SK-N-SH (cell line): ENCODE measurements around the gene TMEM178A. TPM values are rescaled to one million over a fixed set of nuclear protein-coding genes. Genes with fewer than 3 reads are reported as not detected.

ENCODE experiments used
- CTCF ChIA-PET: fragments of 300-600, 350-600 bp; formaldehyde crosslinking; extraction: SDS; loops from one replicate; lab custom pipeline; 2021; lab: Yijun Ruan, JAX
- POLR2A ChIA-PET: fragments of 350-600 bp; sonication (Branson Sonifier 250); formaldehyde crosslinking; extraction: SDS; loops from one replicate; lab custom pipeline; 2020; ENCODE audit warnings: antibody characterized with exemption, inconsistent platforms; lab: Yijun Ruan, JAX
- DNase-seq: peaks from one replicate; pipeline ENCODE4 v3.0.0; 2012
- H2AFZ ChIP-seq: fragments of 200-600 bp; sonication (generic); 2 replicates; pipeline ENCODE4 v1.8.1; 2016; ENCODE audit warnings: antibody characterized with exemption, mild to moderate bottlenecking, low read depth
- H3F3A ChIP-seq: fragments of 200-600 bp; sonication (generic); replicated peaks from 2 replicates; pipeline ENCODE3; 2016; ENCODE audit warnings: antibody characterized with exemption, mild to moderate bottlenecking; ENCODE audit not compliant: insufficient read depth
- H3K27ac ChIP-seq, 2 experiments: fragments of 200-500 bp in 1 of 2; fragments of 200-600 bp in 1 of 2; sonication (Bioruptor generic) in 1 of 2; sonication (generic), shearing (Covaris generic) in 1 of 2; 2 replicates each; pipeline versions ENCODE4 v1.5.1 to v1.6.1; 2014 to 2016; ENCODE audit warnings: low read depth in 2 of 2, inconsistent platforms in 1 of 2, low read length in 1 of 2, mild to moderate bottlenecking in 1 of 2, mixed read lengths in 1 of 2
- H3K27me3 ChIP-seq: fragments of 200-600 bp; sonication (generic), shearing (Covaris generic); 2 replicates; pipeline ENCODE4 v1.6.1; 2016; ENCODE audit warnings: mixed run types; ENCODE audit not compliant: insufficient read depth
- H3K36me3 ChIP-seq, 2 experiments: fragments of 200-500 bp in 1 of 2; fragments of 200-600 bp in 1 of 2; sonication (Bioruptor generic) in 1 of 2; sonication (generic) in 1 of 2; replicated peaks in 1 of 2; 2 replicates each; pipeline versions ENCODE3 to v1.5.1; 2014 to 2016; ENCODE audit warnings: low read length in 1 of 2, mild to moderate bottlenecking in 1 of 2; ENCODE audit not compliant: insufficient read depth in 2 of 2, control insufficient read depth in 1 of 2
- H3K4me1 ChIP-seq, 2 experiments: fragments of 200-500 bp in 1 of 2; fragments of 200-600 bp in 1 of 2; sonication (Bioruptor generic) in 1 of 2; sonication (generic), shearing (Covaris generic) in 1 of 2; 2 replicates each; pipeline versions ENCODE4 v1.5.1 to v1.6.1; 2014 to 2016; ENCODE audit warnings: low read depth in 1 of 2, low read length in 1 of 2, mixed run types in 1 of 2; ENCODE audit not compliant: insufficient read depth in 2 of 2, control insufficient read depth in 1 of 2
- H3K4me2 ChIP-seq: fragments of 200-600 bp; sonication (generic), shearing (Covaris generic); 2 replicates; pipeline ENCODE4 v1.6.1; 2017; ENCODE audit warnings: mixed run types
- H3K4me3 ChIP-seq, 2 experiments: fragments of 200-500 bp in 1 of 2; fragments of 200-600 bp in 1 of 2; sonication (Bioruptor generic) in 1 of 2; sonication (generic), shearing (Covaris generic) in 1 of 2; 2 replicates each; pipeline versions ENCODE4 v1.5.1 to v1.8.1; 2014 to 2016; ENCODE audit warnings: low read depth in 2 of 2, inconsistent platforms in 1 of 2, low read length in 1 of 2, mild to moderate bottlenecking in 1 of 2, mixed read lengths in 1 of 2, moderate library complexity in 1 of 2
- H3K79me2 ChIP-seq: fragments of 200-600 bp; sonication (generic); 2 replicates; pipeline ENCODE4 v1.8.1; 2017; ENCODE audit warnings: mild to moderate bottlenecking; ENCODE audit not compliant: insufficient read depth
- H3K9ac ChIP-seq: fragments of 200-600 bp; sonication (generic); 2 replicates; pipeline ENCODE4 v1.6.1; 2017; ENCODE audit warnings: mixed run types
- H3K9me2 ChIP-seq: fragments of 200-600 bp; sonication (generic); 2 replicates; pipeline ENCODE4 v1.6.1; 2017; ENCODE audit warnings: mixed run types
- H3K9me3 ChIP-seq: fragments of 200-600 bp; sonication (generic); 2 replicates; pipeline ENCODE4 v1.6.1; 2017; ENCODE audit warnings: mixed run types, mild to moderate bottlenecking, moderate library complexity
- H4K20me1 ChIP-seq: fragments of 200-600 bp; sonication (generic); 2 replicates; pipeline ENCODE4 v1.6.1; 2017; ENCODE audit warnings: mild to moderate bottlenecking, mixed run types; ENCODE audit not compliant: insufficient read depth
- ELF1 ChIP-seq: IDR thresholded peaks from 2 replicates; pipeline ENCODE4 v1.4.0; 2012
- EP300 ChIP-seq, 2 experiments: IDR thresholded peaks; 2 replicates each; pipeline versions ENCODE4 v1.4.0 to v1.6.1; 2012; ENCODE audit warnings: borderline replicate concordance in 1 of 2, low read depth in 1 of 2, low read length in 1 of 2
- JUND ChIP-seq: IDR thresholded peaks from 2 replicates; pipeline ENCODE4 v1.4.0; 2012
- NRF1 ChIP-seq: IDR thresholded peaks from 2 replicates; pipeline ENCODE4 v1.6.1; 2012; ENCODE audit warnings: low read depth, mild to moderate bottlenecking, low read length
- RFX5 ChIP-seq: IDR thresholded peaks from 2 replicates; pipeline ENCODE4 v1.6.1; 2012; ENCODE audit warnings: mild to moderate bottlenecking, improper control_type of control experiment, low read length
- RXRA ChIP-seq: IDR thresholded peaks from 2 replicates; pipeline ENCODE4 v1.4.0; 2012; ENCODE audit warnings: low read depth, mild to moderate bottlenecking, borderline replicate concordance
- SIN3A ChIP-seq: IDR thresholded peaks from 2 replicates; pipeline ENCODE4 v1.6.1; 2012; ENCODE audit warnings: low read depth, mild to moderate bottlenecking, low read length, moderate library complexity, borderline replicate concordance
- SMC3 ChIP-seq: IDR thresholded peaks from 2 replicates; pipeline ENCODE4 v1.6.1; 2012; ENCODE audit warnings: low read depth, low read length, improper control_type of control experiment
- TAF1 ChIP-seq: IDR thresholded peaks from 2 replicates; pipeline ENCODE4 v1.6.1; 2012; ENCODE audit warnings: low read depth, mild to moderate bottlenecking, low read length, moderate library complexity, borderline replicate concordance
- TCF12 ChIP-seq: IDR thresholded peaks from 2 replicates; pipeline ENCODE4 v1.4.0; 2012
- TEAD4 ChIP-seq: IDR thresholded peaks from 2 replicates; pipeline ENCODE4 v1.4.0; 2012; ENCODE audit warnings: mild to moderate bottlenecking, borderline replicate concordance; ENCODE audit not compliant: insufficient read depth
- WGBS: methylation state at CpG from one replicate; pipeline ENCODE4 v1.1.6; 2017; ENCODE audit warnings: low lambda C conversion rate; 5-methylcytosine and 5-hydroxymethylcytosine counted together
- polyA plus RNA-seq, 3 experiments: library from polyadenylated mRNA; depleted of rRNA; stranded (reverse); fragments of >200 nt; gene quantifications; 2 replicates each; pipeline ENCODE4 v1.2.3, GENCODE V29; 2012
- TF ChIP-seq, protein P1 (sequence below): IDR thresholded peaks from 2 replicates; pipeline ENCODE4 v1.6.1; 2012; ENCODE audit warnings: mild to moderate bottlenecking, low read depth, low read length, moderate library complexity
- TF ChIP-seq, protein P2 (sequence below): IDR thresholded peaks from 2 replicates; pipeline ENCODE4; 2012
- TF ChIP-seq, protein P3 (sequence below): fragments of 150-350 bp; IDR thresholded peaks from 2 replicates; pipeline ENCODE4 v1.6.1; 2016; ENCODE audit warnings: mild to moderate bottlenecking, low read depth, low read length
- TF ChIP-seq, protein P4 (sequence below): IDR thresholded peaks from 2 replicates; pipeline ENCODE4 v1.4.0; 2012; ENCODE audit warnings: low read depth

The TMEM178A gene
- polyA plus RNA-seq, 1 of the 3 experiments (the other 2 are of a cell fraction): 0.84 TPM

DNA sequence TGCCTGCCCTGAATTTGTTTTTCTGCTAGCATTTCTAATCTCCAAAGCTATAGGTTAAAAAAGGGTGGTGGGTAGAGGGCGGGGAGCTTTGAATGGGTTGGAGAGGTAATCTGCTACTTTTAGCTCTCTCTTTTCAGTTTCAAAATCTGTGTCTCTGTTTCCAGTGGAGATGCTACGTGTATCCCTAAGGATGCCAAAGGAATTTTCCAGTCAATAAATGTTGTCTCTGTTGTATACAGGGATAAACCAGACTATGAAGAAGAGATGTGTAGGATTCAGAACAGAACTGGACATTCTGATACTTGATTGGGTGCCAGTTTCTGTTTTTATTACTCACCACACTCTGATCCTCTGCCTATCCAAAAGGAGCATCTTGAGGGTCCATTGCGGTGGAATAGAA is 50.1 kb downstream of the TMEM178A start:
- no peaks in the 10 kb centered on the region for H3K9me3 ChIP-seq
- DNase-seq: no peak
- peaks cover 0 to 3% of the 10 kb centered on the region in 2 experiments; a peak in 2 of 4 replicates for H3K4me1 ChIP-seq
- H3K36me3 ChIP-seq: no peaks in the 10 kb centered on the region
- H3K9ac ChIP-seq: no peak overlapping the region
- H3K4me3 ChIP-seq: no peak overlapping the region
- H4K20me1 ChIP-seq: no peaks in the 10 kb centered on the region
- no peak overlapping the region for H3K4me2 ChIP-seq
- CTCF ChIA-PET: interaction anchor here (0.6 to 10.8 kb wide), 6 partner anchors 9 to 369 kb away, joined by 3 to 88 read pairs (median 3); no protein-coding TSS in a partner anchor
- WGBS: 77% methylated on average over 3 of the region's 3 CpGs
- no peaks in the 10 kb centered on the region for H3K27me3 ChIP-seq
- no peaks in the 10 kb centered on the region for H3F3A ChIP-seq
- no peak overlapping the region for H3K27ac ChIP-seq
- POLR2A ChIA-PET: interaction anchor here (1.2 kb wide), 1 partner anchor 279 kb away, joined by 3 read pairs; no protein-coding TSS in a partner anchor
- no peaks in the 10 kb centered on the region for H3K9me2 ChIP-seq
- no peaks in the 10 kb centered on the region for H3K79me2 ChIP-seq
- H2AFZ ChIP-seq: no peak overlapping the region
- TF ChIP-seq SMC3: no peak
- TF ChIP-seq TCF12: no peak

DNA sequence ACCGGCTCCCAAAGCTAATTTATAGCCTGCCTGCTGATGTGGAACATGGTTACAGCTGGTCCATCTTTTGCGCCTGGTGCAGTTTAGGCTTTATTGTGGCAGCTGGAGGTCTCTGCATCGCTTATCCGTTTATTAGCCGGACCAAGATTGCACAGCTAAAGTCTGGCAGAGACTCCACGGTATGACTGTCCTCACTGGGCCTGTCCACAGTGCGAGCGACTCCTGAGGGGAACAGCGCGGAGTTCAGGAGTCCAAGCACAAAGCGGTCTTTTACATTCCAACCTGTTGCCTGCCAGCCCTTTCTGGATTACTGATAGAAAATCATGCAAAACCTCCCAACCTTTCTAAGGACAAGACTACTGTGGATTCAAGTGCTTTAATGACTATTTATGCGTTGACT is 51.4 kb downstream of the TMEM178A start:
- Histone ChIP-seq H4K20me1 (no peaks in the 10 kb centered on the region), H2AFZ (no peak overlapping the region), H3K4me3 (no peak overlapping the region), H3K27me3 (no peaks in the 10 kb centered on the region), H3F3A (no peaks in the 10 kb centered on the region), H3K4me1 (peaks cover 0 to 3% of the 10 kb centered on the region in 2 experiments; a peak in 2 of 4 replicates), H3K9me2 (no peaks in the 10 kb centered on the region), H3K27ac (no peak overlapping the region), H3K9ac (no peak overlapping the region), H3K79me2 (no peaks in the 10 kb centered on the region), H3K36me3 (no peaks in the 10 kb centered on the region), H3K4me2 (no peak overlapping the region), H3K9me3 (no peaks in the 10 kb centered on the region)
- TF ChIP-seq, protein P1, sequence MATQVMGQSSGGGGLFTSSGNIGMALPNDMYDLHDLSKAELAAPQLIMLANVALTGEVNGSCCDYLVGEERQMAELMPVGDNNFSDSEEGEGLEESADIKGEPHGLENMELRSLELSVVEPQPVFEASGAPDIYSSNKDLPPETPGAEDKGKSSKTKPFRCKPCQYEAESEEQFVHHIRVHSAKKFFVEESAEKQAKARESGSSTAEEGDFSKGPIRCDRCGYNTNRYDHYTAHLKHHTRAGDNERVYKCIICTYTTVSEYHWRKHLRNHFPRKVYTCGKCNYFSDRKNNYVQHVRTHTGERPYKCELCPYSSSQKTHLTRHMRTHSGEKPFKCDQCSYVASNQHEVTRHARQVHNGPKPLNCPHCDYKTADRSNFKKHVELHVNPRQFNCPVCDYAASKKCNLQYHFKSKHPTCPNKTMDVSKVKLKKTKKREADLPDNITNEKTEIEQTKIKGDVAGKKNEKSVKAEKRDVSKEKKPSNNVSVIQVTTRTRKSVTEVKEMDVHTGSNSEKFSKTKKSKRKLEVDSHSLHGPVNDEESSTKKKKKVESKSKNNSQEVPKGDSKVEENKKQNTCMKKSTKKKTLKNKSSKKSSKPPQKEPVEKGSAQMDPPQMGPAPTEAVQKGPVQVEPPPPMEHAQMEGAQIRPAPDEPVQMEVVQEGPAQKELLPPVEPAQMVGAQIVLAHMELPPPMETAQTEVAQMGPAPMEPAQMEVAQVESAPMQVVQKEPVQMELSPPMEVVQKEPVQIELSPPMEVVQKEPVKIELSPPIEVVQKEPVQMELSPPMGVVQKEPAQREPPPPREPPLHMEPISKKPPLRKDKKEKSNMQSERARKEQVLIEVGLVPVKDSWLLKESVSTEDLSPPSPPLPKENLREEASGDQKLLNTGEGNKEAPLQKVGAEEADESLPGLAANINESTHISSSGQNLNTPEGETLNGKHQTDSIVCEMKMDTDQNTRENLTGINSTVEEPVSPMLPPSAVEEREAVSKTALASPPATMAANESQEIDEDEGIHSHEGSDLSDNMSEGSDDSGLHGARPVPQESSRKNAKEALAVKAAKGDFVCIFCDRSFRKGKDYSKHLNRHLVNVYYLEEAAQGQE: no peak
- no peak for TF ChIP-seq JUND
- no peak for TF ChIP-seq RFX5
- TF ChIP-seq TAF1: no peak
- TF ChIP-seq, protein P2, sequence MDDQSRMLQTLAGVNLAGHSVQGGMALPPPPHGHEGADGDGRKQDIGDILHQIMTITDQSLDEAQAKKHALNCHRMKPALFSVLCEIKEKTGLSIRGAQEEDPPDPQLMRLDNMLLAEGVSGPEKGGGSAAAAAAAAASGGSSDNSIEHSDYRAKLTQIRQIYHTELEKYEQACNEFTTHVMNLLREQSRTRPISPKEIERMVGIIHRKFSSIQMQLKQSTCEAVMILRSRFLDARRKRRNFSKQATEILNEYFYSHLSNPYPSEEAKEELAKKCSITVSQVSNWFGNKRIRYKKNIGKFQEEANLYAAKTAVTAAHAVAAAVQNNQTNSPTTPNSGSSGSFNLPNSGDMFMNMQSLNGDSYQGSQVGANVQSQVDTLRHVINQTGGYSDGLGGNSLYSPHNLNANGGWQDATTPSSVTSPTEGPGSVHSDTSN: no peak
- no peak for TF ChIP-seq EP300 (IDR thresholded peaks at IDR 0.05; ENCODE audit: borderline replicate concordance in 1 of 2, low read depth in 1 of 2, low read length in 1 of 2)
- TF ChIP-seq ELF1: no peak
- TF ChIP-seq NRF1: no peak
- no peak for TF ChIP-seq RXRA
- no peak for TF ChIP-seq SIN3A
- TF ChIP-seq, protein P3, sequence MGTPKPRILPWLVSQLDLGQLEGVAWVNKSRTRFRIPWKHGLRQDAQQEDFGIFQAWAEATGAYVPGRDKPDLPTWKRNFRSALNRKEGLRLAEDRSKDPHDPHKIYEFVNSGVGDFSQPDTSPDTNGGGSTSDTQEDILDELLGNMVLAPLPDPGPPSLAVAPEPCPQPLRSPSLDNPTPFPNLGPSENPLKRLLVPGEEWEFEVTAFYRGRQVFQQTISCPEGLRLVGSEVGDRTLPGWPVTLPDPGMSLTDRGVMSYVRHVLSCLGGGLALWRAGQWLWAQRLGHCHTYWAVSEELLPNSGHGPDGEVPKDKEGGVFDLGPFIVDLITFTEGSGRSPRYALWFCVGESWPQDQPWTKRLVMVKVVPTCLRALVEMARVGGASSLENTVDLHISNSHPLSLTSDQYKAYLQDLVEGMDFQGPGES: no peak
- TF ChIP-seq, protein P4, sequence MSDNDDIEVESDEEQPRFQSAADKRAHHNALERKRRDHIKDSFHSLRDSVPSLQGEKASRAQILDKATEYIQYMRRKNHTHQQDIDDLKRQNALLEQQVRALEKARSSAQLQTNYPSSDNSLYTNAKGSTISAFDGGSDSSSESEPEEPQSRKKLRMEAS: no peak
- no peak for TF ChIP-seq SMC3
- no peak for TF ChIP-seq TEAD4
- ChIA-PET POLR2A (no interaction called here), CTCF (interaction anchor here (1.0 to 10.8 kb wide), 2 partner anchors 12 to 19 kb away, joined by 3 to 88 read pairs; no protein-coding TSS in a partner anchor)
- no peak for DNase-seq
- 91% methylated on average over 12 of the region's 12 CpGs for WGBS
